GM19238 (cell line): ENCODE measurements around the gene AGPAT2.

Experiments
- DNase-seq: peaks from one replicate; pipeline ENCODE4 v3.0.0; 2011; ENCODE audit warnings: low spot score; ENCODE audit not compliant: insufficient read length

The AGPAT2 gene

DNA sequence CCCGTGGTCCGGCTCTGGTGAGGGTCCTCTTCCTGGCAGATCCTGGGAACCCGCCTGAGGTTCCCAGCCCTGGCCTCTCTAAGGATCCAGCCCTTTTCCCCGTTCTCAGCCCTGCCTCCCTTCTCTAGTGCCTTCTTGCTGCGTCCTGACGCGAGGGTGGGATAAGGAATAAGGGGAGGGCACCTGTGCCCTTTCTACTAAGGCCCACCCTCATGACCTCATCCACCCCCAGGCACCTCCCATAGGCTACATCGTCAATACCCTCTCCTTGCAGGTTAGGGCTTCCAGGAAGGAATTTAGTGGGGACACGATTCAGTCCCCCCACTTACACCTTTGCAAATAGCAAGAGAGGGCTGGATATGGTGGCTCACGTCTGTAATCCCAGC, 14.4 kb upstream of the AGPAT2 start:
- DNase-seq, result no peak

DNA sequence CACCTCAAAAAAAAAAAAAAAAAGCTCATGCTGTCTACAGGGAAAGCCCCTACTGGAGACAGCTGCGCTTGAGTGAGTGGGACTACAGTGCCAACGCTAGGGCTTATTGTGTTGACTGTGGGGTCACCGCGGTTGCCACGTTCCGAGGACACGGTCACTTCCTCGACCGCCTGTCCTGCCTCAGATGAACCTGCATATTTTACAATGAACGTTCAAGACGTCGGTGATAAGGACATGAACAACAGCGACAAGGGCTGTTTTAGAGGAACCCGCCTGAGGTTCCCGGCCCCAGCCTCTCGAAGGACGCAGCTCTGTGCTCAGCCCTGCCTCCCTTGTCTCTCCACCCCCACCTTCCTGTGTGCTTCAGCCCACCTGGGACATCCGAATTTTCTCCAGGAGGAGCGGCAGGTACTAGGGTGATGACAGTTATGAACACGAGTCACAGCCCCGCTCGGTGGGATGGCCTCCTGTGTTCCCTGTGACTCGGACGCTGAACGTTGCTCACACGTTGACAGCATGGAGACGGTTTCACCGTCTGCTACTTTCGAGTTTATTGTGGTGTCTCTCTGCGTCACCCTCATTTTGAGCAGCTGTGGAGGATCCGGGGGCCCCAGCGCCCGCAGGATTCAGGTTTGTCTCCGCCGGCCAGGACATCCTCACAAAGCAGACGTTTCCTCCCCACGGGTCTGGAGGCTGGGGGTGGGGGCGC, 13.9 kb upstream of the AGPAT2 start:
- peak; percentile 56 for DNase-seq

DNA sequence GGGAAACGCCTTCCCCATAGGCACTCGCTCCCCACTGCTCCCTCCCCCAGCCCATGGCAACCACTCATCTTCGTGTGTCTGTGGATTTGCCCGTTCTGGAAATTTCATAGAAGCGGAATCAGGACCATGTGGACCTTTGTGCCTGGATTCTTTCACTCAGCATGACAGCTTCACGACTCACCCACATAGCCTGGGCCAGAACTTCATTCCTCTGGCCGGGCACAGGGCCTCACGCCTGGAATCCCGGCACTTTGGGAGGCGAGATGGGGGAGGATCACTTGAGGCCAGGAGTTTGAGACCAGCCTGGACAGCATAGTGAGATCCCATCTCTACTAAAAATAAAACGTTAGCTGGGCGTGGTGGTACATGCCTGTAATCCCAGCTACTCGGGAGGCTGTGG, 13.0 kb upstream of the AGPAT2 start:
- no peak for DNase-seq

DNA sequence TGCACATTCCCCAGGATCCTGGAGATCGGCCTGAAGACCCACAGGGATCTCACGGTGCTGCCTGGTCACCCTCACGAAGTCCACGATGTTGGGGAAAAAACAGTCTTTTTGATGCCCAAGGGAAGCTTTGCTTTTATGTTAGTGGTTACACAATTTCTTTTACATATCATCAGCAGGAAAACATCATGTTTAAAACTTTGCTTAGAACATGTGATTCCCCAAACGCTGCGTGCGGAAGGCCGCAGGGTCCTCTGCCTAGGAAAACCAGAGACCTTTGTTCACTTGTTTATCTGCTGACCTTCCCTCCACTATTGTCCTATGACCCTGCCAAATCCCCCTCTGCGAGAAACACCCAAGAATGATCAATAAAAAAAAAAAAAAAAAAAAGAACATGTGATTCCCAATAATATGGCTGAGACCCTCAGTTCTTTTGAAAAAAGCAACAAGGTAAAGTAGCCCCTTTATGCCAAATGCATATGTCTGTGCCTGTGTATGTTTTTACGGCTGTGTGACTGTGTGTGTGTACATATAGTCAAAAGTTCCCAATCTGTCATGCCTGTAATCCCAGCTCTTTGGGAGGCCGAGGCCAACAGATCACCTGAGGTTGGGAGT, 11.5 kb upstream of the AGPAT2 start:
- no peak for DNase-seq

DNA sequence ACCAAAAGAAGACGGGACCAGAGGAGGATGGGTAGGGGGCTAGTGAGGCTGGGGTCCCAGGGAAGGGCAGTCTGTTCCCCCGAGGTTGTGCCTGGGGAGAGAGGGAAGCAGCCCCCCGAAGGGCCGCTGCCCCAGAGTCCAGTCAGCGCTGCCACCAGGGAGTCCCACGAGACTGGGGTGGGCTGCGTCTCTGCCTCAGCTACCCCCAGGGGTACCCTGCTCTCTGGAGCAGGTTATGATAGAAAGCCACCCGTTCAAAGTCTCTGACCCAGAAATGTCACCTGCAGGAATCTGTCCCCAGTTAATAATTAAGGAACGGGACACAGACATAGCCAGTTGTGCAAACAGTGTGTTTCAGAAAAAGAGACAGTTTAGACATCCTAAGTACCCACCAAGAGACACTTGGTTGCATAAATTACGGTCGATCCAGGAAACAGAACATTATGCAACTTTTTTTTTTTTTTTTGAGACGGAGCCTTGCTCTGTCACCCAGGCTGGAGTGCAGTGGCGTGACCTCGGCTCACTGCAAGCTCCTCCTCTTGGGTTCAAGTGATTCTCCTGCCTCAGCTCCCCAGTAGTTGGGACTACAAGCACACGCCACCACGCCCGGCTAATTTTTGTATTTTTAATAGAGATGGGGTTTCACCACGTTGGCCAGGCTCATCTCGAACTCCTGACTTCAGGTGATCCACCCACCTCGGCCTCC, 10.7 kb upstream of the AGPAT2 start:
- DNase-seq, result no peak

DNA sequence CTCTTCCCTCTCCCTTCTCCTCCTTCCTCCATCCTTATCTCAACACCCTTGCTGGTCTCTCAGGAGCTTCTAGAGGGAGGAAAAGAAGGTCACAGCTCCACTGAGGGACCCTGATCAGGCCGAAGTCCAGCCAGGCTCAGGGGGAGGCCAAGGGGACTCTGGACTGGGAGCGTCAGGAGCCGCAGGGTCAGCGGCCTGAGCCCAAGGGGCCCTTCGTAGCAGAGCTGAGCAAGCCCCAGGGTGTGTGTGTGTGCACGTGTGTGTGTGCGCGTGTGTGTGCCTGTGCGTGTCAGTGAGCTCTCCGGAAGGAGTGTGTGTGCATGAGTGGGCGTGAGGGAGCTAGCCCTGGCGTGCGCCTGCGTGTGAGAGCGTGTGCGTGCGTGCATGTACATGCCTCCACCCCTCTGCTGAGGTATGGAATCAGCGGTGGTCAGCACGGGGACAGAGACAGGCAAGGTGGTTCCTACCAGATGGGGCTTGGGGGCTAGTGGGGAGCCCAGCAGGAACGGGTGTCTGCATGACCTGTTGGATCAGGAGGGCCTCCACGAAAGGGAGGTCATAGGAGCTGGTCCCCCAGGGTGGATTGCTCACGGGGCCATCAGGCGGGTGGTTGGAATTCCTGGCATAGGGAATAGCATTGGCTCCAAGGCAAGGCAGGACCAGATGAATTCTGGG, 10.0 kb upstream of the AGPAT2 start:
- DNase-seq, result no peak

DNA sequence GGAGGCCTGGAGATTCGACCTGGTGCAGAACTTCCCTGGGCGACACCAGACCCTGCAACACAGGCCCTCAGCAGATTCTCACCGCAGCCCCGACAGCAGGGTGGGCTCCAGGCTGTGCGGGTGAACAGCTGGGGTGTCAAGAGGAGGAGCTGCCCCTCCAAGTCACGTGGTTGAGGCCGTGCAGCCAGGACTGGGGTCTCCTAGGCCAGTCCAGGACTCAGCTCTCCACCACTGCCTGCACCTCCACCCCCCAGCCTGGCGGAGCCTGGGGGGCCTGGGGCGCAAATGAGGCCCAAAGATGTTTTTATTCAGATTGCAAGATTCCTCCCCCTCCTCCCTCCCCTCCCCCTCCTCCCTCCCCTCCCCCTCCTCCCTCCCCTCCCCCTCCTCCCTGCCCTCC, 9.2 kb upstream of the AGPAT2 start:
- no peak for DNase-seq

DNA sequence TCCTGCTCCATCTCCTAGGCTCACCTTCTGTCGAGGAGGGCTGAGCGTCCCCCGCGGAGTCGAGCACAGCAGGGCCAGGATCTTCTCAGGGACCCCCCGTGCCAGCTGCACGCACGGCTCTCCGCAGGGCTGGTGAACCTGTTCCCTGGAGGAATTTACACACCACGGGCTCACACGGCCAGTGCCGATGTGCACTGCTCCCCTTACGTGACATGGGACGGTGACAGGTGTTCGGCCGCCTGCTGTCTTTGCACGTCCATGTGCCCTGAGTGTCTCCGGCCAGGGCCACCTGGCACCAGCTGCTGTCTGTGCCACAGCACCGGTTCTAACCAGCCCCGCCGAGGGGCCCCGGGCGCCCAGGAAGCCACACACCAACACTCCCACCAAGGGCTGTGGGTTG, 8.7 kb upstream of the AGPAT2 start:
- DNase-seq, result no peak

DNA sequence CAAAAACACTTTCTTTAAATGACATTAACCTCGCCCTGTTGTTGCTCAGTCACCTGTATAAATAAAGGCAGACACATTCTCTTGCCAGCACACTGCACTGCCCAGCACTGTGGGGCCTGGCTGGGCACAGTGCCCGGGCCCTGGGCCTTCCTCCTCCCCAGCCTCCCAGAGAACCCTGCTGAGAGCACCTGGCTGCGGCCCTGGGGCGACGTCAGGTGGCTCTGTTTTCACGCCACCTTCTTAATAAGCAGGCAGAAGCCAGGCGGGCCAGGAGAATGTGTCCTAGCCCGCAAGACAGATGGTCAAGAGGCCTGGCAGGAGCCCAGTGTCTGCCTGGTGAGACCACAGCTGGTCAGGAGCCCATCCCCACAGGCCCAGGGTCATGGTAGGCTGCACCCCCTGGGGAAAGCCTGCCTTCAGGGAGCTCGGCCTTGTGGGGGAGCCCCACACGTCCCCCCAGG, 8.2 kb upstream of the AGPAT2 start:
- no peak for DNase-seq

DNA sequence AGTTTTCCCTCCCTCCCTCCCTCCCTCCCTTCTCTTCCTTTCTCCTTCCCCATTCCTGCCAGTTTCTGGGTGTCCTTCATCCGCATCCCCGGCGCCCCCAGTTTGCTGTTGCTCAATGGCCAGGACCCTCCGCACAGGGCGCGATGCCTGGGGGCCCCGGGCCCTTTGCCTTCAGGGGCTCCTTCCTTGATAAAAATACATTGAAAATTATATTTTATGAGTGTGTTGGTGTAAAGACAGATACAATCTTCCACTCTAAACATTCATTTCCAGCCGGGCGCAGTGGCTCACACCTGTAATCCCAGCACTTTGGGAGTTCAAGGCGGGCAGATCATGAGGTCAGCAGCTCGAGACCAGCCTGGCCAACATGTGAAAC, 7.6 kb upstream of the AGPAT2 start:
- no peak for DNase-seq

DNA sequence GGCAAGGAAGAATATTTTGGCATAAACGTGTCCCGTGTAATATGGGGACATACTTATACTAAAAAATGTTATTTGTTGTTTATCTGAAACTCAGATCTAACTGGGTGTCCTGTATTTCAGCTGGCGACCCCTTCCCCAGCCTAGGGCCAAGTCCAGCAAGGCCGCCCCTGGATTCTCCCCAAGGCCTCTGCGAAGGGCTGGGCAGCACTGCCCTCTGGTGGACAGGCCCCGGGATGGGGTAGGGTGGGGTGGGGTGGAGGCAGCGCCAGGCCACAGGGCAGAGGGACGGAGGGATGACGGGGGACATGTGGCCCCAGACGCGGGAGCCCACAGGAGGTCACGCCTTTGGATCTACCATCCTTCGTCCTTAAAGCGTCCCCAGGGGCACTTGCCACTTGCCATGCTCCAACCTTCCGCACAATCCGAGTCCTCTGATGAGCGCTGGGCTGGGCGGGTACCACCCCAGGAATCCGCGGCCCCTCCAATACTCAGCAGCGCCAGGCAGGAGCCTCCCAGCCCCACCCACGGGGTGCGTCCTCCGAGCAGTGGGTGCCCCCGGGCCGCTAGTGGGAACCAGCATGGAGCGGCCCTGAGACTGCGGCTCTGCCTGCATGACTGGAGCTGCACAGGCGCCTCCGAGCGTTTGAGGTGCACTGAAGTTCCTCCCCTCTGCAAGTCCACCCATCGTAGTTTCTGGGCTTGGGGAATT, 7.1 kb upstream of the AGPAT2 start:
- DNase-seq, result no peak

DNA sequence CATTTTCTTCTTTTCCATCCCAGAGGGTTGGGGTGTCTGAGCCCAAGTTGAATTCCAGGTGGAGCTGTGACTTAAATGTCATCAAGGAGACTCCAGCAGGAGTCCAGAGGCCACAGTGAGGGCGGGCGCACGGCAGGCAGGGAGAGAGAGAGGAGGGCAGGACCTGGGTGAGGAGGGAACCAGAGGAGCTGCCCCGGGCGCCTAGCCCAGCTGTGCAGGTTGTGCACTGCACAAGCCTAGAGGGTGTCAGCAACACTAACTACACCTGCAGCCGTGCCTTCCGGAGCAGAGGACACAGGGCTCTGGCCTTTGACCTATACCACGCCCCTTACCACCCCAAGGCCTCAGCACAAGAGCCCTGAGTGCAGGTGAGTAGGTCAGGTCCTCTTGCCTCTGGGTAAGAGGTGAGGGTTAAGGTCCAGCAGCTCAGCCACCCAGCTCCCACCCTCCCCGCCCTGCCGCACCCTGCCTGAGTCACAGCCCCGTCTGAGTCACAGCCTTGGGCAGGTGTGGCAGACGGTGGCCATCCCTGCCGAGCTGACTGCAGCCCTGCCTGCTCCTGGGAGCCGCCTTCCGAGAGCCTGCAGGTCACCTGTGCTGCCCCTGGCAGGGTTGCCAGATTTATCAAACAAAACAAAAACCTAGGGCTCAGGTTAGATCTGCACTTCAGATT, 6.4 kb upstream of the AGPAT2 start:
- no peak for DNase-seq

DNA sequence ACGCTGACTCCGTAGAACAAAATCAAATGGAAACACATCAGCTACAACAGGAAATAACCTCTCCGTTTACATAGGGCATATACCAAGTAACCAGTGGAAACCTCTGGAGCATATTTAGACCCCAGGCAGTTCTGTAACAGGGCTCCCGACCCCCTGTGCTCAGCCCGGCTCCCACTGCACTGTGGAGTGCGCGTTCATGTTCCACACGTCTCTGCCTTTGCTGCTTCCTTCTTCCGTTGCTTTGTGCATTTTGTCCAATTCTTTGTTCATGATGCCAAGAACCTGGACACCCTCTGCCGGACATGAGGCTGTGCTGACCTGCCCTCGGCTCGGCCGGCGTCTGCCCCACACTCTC, 5.9 kb upstream of the AGPAT2 start:
- DNase-seq, result no peak

DNA sequence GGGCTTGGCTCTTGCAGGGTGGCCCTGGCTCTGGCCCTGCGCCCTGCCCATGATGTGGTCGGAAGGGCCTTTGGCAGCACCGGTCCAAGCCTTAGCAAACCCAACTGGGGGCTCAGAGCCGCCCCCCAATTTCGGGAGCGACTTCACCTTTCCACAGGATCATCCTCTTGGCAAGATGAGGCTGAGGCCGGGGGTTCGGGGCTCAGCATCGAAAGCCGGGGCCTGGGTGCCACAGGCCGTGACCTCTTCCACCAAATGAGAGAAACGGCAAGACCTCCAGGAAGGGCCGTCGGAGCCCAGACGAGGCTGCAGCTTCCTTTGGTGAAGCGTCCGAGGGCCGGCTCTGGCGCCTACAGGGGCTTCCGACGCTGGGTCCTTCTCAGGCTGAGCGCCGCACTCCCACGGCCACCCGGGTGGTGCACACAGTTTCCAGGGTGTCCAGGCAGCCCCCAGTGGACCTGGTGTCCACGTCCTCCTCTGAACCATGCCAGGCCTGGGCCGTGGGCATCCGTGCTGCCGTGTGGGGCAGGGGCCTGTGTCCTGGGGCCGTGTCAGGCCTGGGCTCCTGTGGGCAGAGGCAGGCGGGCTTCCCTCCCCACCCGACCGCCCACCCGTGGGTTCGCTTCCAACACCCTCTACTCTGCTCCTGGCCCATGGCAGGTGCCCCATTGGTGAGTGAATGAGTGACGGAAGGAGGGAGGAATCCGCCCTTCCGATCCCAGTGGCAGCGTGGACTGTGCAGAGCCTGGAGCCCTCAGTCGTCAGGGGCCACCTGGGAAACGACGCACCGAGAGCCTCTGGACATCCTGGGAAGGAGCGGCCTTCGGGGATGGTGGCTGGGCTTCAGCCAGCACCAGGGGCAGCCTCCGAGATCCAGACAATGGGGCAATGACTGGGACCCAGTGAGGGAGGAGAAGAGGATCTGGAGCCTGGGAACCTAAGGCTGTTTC, 5.2 kb upstream of the AGPAT2 start:
- DNase-seq, result no peak

DNA sequence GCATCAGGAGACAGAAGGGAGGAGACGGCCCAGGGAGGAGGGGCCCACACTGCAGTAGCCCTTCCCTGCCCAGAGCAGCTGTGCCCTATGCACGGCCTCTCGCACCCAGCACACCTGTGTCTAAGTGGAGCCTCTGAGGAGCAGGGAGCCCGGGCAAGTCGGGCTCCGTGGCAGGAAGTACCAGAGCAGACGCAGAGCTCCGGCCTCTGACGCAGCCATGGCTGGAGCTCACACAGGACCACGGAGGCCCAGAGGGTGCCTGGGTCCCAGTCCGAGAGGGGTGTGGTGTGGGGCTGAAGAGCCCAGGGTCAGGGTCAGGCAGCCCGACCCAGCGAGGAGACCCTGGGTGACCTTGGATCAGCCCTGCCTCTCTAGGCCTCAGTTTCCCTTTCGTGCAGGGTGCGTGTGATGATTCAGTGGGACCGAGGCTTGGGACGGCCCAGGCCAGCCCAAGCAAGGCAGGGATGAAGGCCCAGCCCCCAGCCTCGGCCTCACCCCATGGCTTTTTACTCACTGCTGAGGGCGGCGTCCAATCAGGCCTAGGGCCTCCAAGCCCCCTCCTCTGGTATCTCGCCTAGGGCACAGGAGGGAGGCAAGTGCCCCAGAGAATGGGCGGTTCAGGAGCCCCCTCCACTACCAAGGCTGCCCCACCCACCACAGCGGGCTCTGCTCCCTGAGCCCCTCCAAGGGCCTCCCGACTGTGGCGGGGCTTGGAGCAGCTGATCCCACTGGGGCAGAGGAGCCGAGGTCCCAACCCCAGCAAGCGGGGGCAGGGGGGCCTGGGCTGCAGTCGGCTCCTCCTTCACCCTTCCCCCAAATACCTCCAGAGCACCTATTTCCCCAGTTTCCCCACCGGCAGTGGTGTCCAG, 4.3 kb upstream of the AGPAT2 start:
- no peak for DNase-seq

DNA sequence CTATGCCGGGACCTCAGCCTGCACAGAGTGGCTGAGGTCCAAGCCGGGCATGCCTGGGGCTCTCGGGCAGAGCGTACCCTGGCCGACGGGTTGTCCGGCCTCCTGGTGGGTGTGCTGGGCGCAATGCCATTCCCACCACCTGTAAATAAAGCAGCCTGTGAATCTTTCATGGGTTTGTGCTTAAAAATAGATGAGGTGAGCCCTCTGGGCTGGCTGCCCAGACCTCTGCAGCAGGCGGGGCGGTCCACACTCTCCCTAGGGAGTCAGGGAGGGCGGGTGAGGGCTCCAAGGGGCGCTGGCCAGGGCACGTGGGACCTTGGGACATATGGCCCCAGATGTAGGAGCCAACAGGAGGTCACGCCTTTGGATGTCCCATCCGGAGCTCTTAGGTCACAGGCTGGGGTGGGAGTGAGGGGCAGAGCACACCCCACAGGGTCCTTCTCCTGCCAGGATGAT, 3.6 kb upstream of the AGPAT2 start:
- DNase-seq, result no peak

DNA sequence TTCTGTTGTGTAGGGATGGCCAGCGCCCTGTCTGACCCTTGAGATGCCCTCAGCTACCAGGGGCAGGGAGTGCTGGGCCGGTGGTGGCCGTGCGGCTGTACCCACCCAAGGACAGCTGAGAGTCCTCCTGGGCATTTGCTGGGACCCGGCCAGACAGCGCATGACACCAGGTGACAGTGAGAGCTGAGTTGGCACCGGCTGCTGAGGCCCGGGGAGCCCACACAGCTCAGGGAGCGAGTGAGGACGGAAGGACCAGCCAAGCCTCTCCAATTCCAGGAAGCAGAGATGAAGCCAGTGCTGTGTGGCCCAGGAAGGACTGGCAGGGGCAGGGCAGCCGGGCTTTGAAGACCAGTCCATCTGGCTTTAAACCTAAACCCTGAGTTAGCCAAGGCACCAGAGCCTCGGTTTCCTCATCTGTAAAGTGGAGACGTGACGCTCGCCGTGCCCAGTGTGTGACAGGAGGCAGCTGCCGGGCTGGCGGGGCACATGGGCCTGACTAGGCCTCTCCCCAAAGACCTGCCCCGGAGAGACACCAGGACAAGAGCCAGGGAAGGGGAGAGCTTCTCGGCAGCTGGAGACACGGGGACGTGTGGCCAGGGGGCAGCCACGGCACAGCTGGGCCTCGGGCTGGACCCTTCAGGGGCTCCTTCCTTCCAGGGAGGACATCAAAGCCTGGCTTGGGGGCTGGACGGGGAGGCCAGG, 3.0 kb upstream of the AGPAT2 start:
- DNase-seq, result no peak

DNA sequence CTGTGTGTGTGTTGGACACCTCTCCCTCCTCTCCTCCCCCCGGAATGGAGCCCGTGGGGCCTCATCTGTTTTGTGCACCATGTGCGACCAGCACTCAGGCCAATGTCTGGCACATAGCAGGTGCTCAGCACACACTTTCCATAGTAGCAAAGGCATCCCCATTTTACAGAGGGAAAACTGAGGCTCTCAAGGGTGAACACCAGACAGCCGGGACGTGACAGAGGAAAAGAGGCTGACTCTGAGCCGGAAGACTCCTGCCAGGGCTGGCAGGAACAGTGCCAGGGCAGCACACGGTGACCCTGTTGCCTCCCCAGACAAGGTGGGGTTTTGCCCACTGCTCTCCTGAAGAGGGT, 1.8 kb upstream of the AGPAT2 start:
- no peak for DNase-seq
